HepG2 (cell line): ENCODE data around the gene NKD1. TPM values are rescaled to one million over a fixed set of nuclear protein-coding genes. Genes with fewer than 3 reads are reported as not detected.

Source experiments
- IRX3 ChIP-seq: sonication (generic); formaldehyde crosslinking; IDR thresholded peaks from 2 replicates; pipeline ENCODE4 v1.8.1; 2023; ENCODE audit warnings: mild to moderate bottlenecking, low read depth, missing genetic modification reagents, borderline replicate concordance
- MATR3 ChIP-seq: sonication (generic); formaldehyde crosslinking; IDR thresholded peaks from 2 replicates; pipeline ENCODE4 v1.4.0; 2020; ENCODE audit warnings: missing genetic modification reagents
- MED8 ChIP-seq: sonication (generic); formaldehyde crosslinking; IDR thresholded peaks from 2 replicates; pipeline ENCODE4 v1.8.1; 2023; ENCODE audit warnings: mild to moderate bottlenecking, missing genetic modification reagents; ENCODE audit not compliant: insufficient replicate concordance
- PHB2 ChIP-seq: fragments of 450-650 bp; IDR thresholded peaks from 2 replicates; pipeline ENCODE4 v1.6.1; 2018; ENCODE audit not compliant: partially characterized antibody
- PITX1 ChIP-seq: sonication (generic); formaldehyde crosslinking; IDR thresholded peaks from 2 replicates; pipeline ENCODE4 v1.5.1; 2020; ENCODE audit warnings: mild to moderate bottlenecking, missing genetic modification reagents
- SP2 ChIP-seq: sonication (generic); formaldehyde crosslinking; IDR thresholded peaks from 2 replicates; pipeline ENCODE4 v1.5.1; 2020; ENCODE audit warnings: mild to moderate bottlenecking, missing genetic modification reagents
- TBX2 ChIP-seq: sonication (generic); formaldehyde crosslinking; IDR thresholded peaks from 2 replicates; pipeline ENCODE4 v1.5.0; 2020; ENCODE audit warnings: missing genetic modification reagents, mild to moderate bottlenecking, borderline replicate concordance
- ZBTB38 ChIP-seq: sonication (generic); formaldehyde crosslinking; IDR thresholded peaks from 2 replicates; pipeline ENCODE4 v1.5.1; 2020; ENCODE audit warnings: mild to moderate bottlenecking, missing genetic modification reagents
- ZNF136 ChIP-seq: sonication (generic); formaldehyde crosslinking; IDR thresholded peaks from 2 replicates; pipeline ENCODE4 v1.8.1; 2022; ENCODE audit warnings: low read depth, mild to moderate bottlenecking, moderate library complexity, missing genetic modification reagents
- ZNF256 ChIP-seq: sonication (generic); formaldehyde crosslinking; conservative IDR thresholded peaks from 2 replicates; pipeline ENCODE4 v1.4.0; 2020; ENCODE audit warnings: missing genetic modification reagents
- ZNF431 ChIP-seq: sonication (generic); formaldehyde crosslinking; IDR thresholded peaks from 2 replicates; pipeline ENCODE4 v1.9.0; 2022; ENCODE audit warnings: missing genetic modification reagents, low read depth, mild to moderate bottlenecking, borderline replicate concordance
- ZNF776 ChIP-seq: sonication (generic); formaldehyde crosslinking; IDR thresholded peaks from 2 replicates; pipeline ENCODE4 v1.4.0; 2020; ENCODE audit warnings: mild to moderate bottlenecking, missing genetic modification reagents
- ZNF883 ChIP-seq: sonication (generic); formaldehyde crosslinking; IDR thresholded peaks from 2 replicates; pipeline ENCODE4 v1.5.1; 2020; ENCODE audit warnings: mild to moderate bottlenecking, missing genetic modification reagents; ENCODE audit errors: not compliant biosample characterization
- polyA plus RNA-seq, 8 experiments: library from polyadenylated mRNA; depleted of rRNA in 3 of 8; stranded (reverse) in 7 of 8; unstranded in 1 of 8; fragments of >200 nt; fragmentation: Illumina TruSeq in 4 of 8; extraction: Trizol in 4 of 8; gene quantifications; 2 replicates each; pipeline versions ENCODE4 v1.2.1 to v1.2.3, GENCODE V29; 2011 to 2016; ENCODE audit warnings: low read depth in 4 of 8, missing spikeins in 1 of 8, mixed read lengths in 1 of 8; ENCODE audit not compliant: insufficient read depth in 1 of 8
- total RNA-seq, 5 experiments: library from RNA; depleted of rRNA; stranded (reverse); fragments of >200 nt; fragmentation: Illumina TruSeq; extraction: Trizol; gene quantifications; 2 replicates each; pipeline ENCODE4 v1.2.3, GENCODE V29; 2016; ENCODE audit warnings: low read depth in 1 of 5
- TF ChIP-seq, protein P1 (sequence below): sonication (generic); formaldehyde crosslinking; IDR thresholded peaks from 2 replicates; pipeline ENCODE4 v1.4.0; 2020; ENCODE audit warnings: missing genetic modification reagents
- TF ChIP-seq, protein P2 (sequence below): IDR thresholded peaks from 2 replicates; pipeline ENCODE4 v1.6.1; 2016; ENCODE audit warnings: low read depth, missing genetic modification reagents, missing compliant biosample characterization
- TF ChIP-seq, protein P3 (sequence below): sonication (generic); formaldehyde crosslinking; IDR thresholded peaks from 2 replicates; pipeline ENCODE4 v1.5.0; 2020; ENCODE audit warnings: mild to moderate bottlenecking, missing genetic modification reagents

Gene NKD1
- total and polyA plus RNA-seq, 2 of the 13 experiments (the other 11 are each of a cell fraction or from before 2014, with no cell fraction given): 70.4 to 121 TPM

DNA sequence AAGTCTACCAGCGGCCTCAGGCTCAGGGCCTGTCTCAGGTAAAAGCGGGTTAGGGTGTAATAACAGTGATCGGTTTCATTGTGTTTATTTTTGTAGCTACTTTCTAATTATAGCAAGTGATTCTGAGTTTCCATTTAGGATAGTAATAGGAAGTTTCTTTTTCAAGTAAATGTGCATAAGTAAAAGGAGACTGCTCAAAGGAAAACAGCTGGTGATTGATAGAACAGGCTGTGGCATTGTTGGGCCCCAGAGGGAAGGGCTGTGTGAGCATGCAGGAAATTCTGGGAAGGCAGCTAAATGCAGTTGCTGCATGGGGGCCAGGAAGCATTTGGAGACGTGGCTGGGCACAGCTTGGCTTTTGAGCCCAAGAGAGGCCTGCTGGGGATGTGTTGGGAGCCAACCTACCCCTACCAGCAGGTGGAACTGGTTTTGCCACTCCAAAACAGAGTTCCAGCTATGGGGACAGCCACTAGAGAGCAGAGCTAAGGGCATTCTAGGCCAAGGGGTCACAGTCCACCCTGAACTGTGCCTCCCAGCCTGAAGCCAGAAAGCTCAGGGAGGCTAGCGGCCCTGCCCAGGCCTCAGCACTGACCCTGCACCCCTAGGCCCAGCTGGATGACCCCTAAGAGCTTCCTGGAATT lies 120.3 kb downstream of the NKD1 start (continued):
- TF ChIP-seq IRX3 (no peak), TBX2 (CRISPR knock-in tag) (no peak; the same call in 1 of the 2 replicates), SP2 (no peak), MATR3 (CRISPR knock-in tag) (no peak), ZNF883 (CRISPR knock-in tag) (no peak), PITX1 (peak; percentile 59; the same call in 1 of the 2 replicates), ZNF431 (CRISPR knock-in tag) (no peak), PHB2 (no peak), MED8 (CRISPR knock-in tag) (no peak), ZNF256 (no peak), ZNF776 (no peak), ZNF136 (0 out of 2 replicates have a peak, but pooled peaks have one; percentile 29), ZBTB38 (CRISPR knock-in tag) (no peak)
- TF ChIP-seq, protein P1, sequence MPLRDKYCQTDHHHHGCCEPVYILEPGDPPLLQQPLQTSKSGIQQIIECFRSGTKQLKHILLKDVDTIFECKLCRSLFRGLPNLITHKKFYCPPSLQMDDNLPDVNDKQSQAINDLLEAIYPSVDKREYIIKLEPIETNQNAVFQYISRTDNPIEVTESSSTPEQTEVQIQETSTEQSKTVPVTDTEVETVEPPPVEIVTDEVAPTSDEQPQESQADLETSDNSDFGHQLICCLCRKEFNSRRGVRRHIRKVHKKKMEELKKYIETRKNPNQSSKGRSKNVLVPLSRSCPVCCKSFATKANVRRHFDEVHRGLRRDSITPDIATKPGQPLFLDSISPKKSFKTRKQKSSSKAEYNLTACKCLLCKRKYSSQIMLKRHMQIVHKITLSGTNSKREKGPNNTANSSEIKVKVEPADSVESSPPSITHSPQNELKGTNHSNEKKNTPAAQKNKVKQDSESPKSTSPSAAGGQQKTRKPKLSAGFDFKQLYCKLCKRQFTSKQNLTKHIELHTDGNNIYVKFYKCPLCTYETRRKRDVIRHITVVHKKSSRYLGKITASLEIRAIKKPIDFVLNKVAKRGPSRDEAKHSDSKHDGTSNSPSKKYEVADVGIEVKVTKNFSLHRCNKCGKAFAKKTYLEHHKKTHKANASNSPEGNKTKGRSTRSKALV: no peak
- TF ChIP-seq, protein P2, sequence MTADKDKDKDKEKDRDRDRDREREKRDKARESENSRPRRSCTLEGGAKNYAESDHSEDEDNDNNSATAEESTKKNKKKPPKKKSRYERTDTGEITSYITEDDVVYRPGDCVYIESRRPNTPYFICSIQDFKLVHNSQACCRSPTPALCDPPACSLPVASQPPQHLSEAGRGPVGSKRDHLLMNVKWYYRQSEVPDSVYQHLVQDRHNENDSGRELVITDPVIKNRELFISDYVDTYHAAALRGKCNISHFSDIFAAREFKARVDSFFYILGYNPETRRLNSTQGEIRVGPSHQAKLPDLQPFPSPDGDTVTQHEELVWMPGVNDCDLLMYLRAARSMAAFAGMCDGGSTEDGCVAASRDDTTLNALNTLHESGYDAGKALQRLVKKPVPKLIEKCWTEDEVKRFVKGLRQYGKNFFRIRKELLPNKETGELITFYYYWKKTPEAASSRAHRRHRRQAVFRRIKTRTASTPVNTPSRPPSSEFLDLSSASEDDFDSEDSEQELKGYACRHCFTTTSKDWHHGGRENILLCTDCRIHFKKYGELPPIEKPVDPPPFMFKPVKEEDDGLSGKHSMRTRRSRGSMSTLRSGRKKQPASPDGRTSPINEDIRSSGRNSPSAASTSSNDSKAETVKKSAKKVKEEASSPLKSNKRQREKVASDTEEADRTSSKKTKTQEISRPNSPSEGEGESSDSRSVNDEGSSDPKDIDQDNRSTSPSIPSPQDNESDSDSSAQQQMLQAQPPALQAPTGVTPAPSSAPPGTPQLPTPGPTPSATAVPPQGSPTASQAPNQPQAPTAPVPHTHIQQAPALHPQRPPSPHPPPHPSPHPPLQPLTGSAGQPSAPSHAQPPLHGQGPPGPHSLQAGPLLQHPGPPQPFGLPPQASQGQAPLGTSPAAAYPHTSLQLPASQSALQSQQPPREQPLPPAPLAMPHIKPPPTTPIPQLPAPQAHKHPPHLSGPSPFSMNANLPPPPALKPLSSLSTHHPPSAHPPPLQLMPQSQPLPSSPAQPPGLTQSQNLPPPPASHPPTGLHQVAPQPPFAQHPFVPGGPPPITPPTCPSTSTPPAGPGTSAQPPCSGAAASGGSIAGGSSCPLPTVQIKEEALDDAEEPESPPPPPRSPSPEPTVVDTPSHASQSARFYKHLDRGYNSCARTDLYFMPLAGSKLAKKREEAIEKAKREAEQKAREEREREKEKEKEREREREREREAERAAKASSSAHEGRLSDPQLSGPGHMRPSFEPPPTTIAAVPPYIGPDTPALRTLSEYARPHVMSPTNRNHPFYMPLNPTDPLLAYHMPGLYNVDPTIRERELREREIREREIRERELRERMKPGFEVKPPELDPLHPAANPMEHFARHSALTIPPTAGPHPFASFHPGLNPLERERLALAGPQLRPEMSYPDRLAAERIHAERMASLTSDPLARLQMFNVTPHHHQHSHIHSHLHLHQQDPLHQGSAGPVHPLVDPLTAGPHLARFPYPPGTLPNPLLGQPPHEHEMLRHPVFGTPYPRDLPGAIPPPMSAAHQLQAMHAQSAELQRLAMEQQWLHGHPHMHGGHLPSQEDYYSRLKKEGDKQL: no peak
- TF ChIP-seq, protein P3, sequence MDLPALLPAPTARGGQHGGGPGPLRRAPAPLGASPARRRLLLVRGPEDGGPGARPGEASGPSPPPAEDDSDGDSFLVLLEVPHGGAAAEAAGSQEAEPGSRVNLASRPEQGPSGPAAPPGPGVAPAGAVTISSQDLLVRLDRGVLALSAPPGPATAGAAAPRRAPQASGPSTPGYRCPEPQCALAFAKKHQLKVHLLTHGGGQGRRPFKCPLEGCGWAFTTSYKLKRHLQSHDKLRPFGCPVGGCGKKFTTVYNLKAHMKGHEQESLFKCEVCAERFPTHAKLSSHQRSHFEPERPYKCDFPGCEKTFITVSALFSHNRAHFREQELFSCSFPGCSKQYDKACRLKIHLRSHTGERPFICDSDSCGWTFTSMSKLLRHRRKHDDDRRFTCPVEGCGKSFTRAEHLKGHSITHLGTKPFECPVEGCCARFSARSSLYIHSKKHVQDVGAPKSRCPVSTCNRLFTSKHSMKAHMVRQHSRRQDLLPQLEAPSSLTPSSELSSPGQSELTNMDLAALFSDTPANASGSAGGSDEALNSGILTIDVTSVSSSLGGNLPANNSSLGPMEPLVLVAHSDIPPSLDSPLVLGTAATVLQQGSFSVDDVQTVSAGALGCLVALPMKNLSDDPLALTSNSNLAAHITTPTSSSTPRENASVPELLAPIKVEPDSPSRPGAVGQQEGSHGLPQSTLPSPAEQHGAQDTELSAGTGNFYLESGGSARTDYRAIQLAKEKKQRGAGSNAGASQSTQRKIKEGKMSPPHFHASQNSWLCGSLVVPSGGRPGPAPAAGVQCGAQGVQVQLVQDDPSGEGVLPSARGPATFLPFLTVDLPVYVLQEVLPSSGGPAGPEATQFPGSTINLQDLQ (CRISPR knock-in tag): no peak
